ENCODE data around the gene FYTTD1.

DNA sequence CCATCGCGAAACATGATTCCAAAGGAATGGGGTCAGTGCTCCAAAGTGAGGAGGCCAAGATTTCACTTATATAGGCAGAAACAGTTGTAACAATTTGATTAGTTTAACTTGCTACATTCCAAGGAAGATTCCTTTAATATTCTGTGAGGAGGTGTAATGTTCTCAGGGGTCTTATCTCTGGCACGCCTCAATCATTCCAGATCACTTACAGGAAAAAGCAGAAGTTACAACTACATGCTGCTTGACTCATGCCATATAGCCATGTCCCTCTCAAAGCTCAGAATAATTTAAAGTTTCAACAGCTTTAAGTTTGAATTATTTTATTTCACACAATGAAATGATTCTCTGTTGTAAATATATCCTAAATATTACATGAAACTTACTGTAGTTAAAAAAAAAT is 3.5 kb upstream of the FYTTD1 start:
- TF ChIP-seq POLR2A (IDR thresholded peaks at IDR 0.05) (no peak), POLR2AphosphoS5 (IDR thresholded peaks at IDR 0.05) (no peak), EP300 (IDR thresholded peaks at IDR 0.05) (no peak)

Data from upper lobe of left lung (tissue), 4 donors.